HCT116 (cell line): ENCODE data around the gene SPOCK3. TPM values are rescaled to one million over a fixed set of nuclear protein-coding genes. Genes with fewer than 3 reads are reported as not detected.

Source experiments
- ATAC-seq: fragments of 200-7000 bp; cut with Tn5 transposase; 2 replicates; pipeline ENCODE4 v1.9.1; 2020; ENCODE audit warnings: mild to moderate bottlenecking, moderate library complexity
- BruUV-seq: library from RNA; stranded (reverse); fragments of 400-500 nt; replicated peaks from 2 replicates; lab custom pipeline; 2021; lab: Mats Ljungman, UMichigan
- CTCF ChIA-PET: fragments of 300-600 bp; sonication (Branson Sonifier 250); formaldehyde crosslinking; loops from one replicate; lab custom pipeline; 2021; ENCODE audit warnings: antibody characterized with exemption; lab: Charles Lee
- POLR2A ChIA-PET: fragments of 300-600, 350-600 bp; sonication (Branson Sonifier 250); formaldehyde crosslinking; loops from one replicate; lab custom pipeline; 2021; ENCODE audit warnings: antibody characterized with exemption; lab: Charles Lee
- RAD21 ChIA-PET, 2 experiments: fragments of 300-600 bp; sonication (Branson Sonifier 250); formaldehyde crosslinking; loops; one replicate each; lab custom pipeline; 2023; ENCODE audit warnings: low total read pairs in 2 of 2; ENCODE audit not compliant: uncharacterized antibody in 2 of 2, unreplicated experiment in 2 of 2, low non-redundant PET in 1 of 2; lab: Charles Lee
- DNase-seq: peaks from one replicate; pipeline ENCODE4 v3.0.0-alpha.2; 2010; ENCODE audit warnings: low read depth, low spot score
- H2AFZ ChIP-seq: fragments of 200-600 bp; shearing (Covaris generic), sonication (generic); 2 replicates; pipeline ENCODE4 v1.6.1; 2017; ENCODE audit warnings: low read depth, mixed run types, mixed read lengths, antibody characterized with exemption, low read length; ENCODE audit not compliant: poor library complexity, severe bottlenecking
- H3K27ac ChIP-seq: 2 replicates; pipeline ENCODE4 v1.5.1; 2012; ENCODE audit warnings: low read depth, low read length
- H3K27me3 ChIP-seq: fragments of 200-600 bp; sonication (generic); 2 replicates; pipeline ENCODE4 v1.6.1; 2016; ENCODE audit warnings: mixed run types, low read length, mixed read lengths; ENCODE audit not compliant: insufficient read depth
- H3K36me3 ChIP-seq, 2 experiments: fragments of 200-500 bp in 1 of 2; fragments of 200-600 bp in 1 of 2; sonication (Bioruptor generic) in 1 of 2; sonication (generic) in 1 of 2; 2 replicates each; pipeline versions ENCODE4 v1.5.1 to v1.6.1; 2014 to 2016; ENCODE audit warnings: low read length in 2 of 2, inconsistent platforms in 1 of 2, mixed read lengths in 1 of 2, mixed run types in 1 of 2; ENCODE audit not compliant: insufficient read depth in 2 of 2, control insufficient read depth in 1 of 2
- H3K4me1 ChIP-seq, 2 experiments: fragments of 200-600 bp in 1 of 2; sonication (generic) in 1 of 2; 2 replicates each; pipeline versions ENCODE4 v1.5.1 to v1.6.1; 2012 to 2017; ENCODE audit warnings: low read length in 2 of 2, inconsistent platforms in 1 of 2, mild to moderate bottlenecking in 1 of 2, mixed read lengths in 1 of 2, mixed run types in 1 of 2, moderate library complexity in 1 of 2; ENCODE audit not compliant: insufficient read depth in 2 of 2, control insufficient read depth in 1 of 2
- H3K4me2 ChIP-seq: fragments of 200-600 bp; sonication (generic); 2 replicates; pipeline ENCODE4 v1.6.1; 2017; ENCODE audit warnings: mixed run types, low read length, mixed read lengths
- H3K4me3 ChIP-seq, 2 experiments: fragments of 200-600 bp in 1 of 2; sonication (generic) in 1 of 2; replicated peaks in 1 of 2; 2 replicates each; pipeline ENCODE4 v1.5.1; 2011 to 2016; ENCODE audit warnings: low read length in 2 of 2, control low read depth in 1 of 2, low read depth in 1 of 2, mild to moderate bottlenecking in 1 of 2, mixed read lengths in 1 of 2, mixed run types in 1 of 2
- H3K79me2 ChIP-seq: fragments of 200-600 bp; sonication (generic); 2 replicates; pipeline ENCODE4 v1.6.1; 2017; ENCODE audit warnings: mild to moderate bottlenecking, mixed run types, low read length, moderate library complexity, mixed read lengths; ENCODE audit not compliant: insufficient read depth
- H3K9ac ChIP-seq: fragments of 200-600 bp; sonication (generic); 2 replicates; pipeline ENCODE4 v1.6.1; 2016; ENCODE audit warnings: low read length, mixed read lengths
- H3K9me2 ChIP-seq: fragments of 200-600 bp; sonication (generic), shearing (Covaris generic); 2 replicates; pipeline ENCODE4 v1.6.1; 2017; ENCODE audit warnings: mixed run types, mild to moderate bottlenecking, moderate library complexity; ENCODE audit not compliant: insufficient read depth
- H3K9me3 ChIP-seq, 2 experiments: fragments of 200-500 bp in 1 of 2; fragments of 200-600 bp in 1 of 2; sonication (Bioruptor generic) in 1 of 2; sonication (generic) in 1 of 2; 2 replicates each; pipeline ENCODE4 v1.6.1; 2014 to 2017; ENCODE audit warnings: low read length in 2 of 2, mixed read lengths in 2 of 2, inconsistent platforms in 1 of 2, low read depth in 1 of 2, mild to moderate bottlenecking in 1 of 2, mixed run types in 1 of 2, moderate library complexity in 1 of 2; ENCODE audit not compliant: control insufficient read depth in 1 of 2, insufficient read depth in 1 of 2
- H4K20me1 ChIP-seq: fragments of 200-600 bp; sonication (generic), shearing (Covaris generic); 2 replicates; pipeline ENCODE4 v1.6.1; 2017; ENCODE audit warnings: mixed run types, mild to moderate bottlenecking, moderate library complexity; ENCODE audit not compliant: insufficient read depth
- ATF3 ChIP-seq: IDR thresholded peaks from 2 replicates; pipeline ENCODE4 v1.6.1; 2012
- CTCF ChIP-seq, 3 experiments: fragments of 200-600 bp in 1 of 3; sonication (generic) in 1 of 3; IDR thresholded peaks in 2 of 3; conservative IDR thresholded peaks in 1 of 3; 2 replicates each; pipeline ENCODE4 v1.5.1; 2012 to 2017; ENCODE audit warnings: low read depth in 2 of 3, low read length in 2 of 3, antibody characterized with exemption in 1 of 3, borderline replicate concordance in 1 of 3, control low read depth in 1 of 3, mild to moderate bottlenecking in 1 of 3, mixed read lengths in 1 of 3, mixed run types in 1 of 3, moderate library complexity in 1 of 3; ENCODE audit not compliant: insufficient read depth in 1 of 3
- ELF1 ChIP-seq: IDR thresholded peaks from 2 replicates; pipeline ENCODE4 v1.6.1; 2012; ENCODE audit warnings: low read depth, borderline replicate concordance
- EZH2 ChIP-seq: fragments of 200-600 bp; sonication (generic); IDR thresholded peaks from 2 replicates; pipeline ENCODE4 v1.6.1; 2017; ENCODE audit warnings: antibody characterized with exemption, mixed run types
- FOSL1 ChIP-seq: IDR thresholded peaks from 2 replicates; pipeline ENCODE4 v1.6.1; 2012; ENCODE audit warnings: low read depth
- JUND ChIP-seq: IDR thresholded peaks from 2 replicates; pipeline ENCODE4 v1.6.1; 2012
- MAX ChIP-seq: IDR thresholded peaks from 2 replicates; pipeline ENCODE4 v1.6.1; 2012
- POLR2A ChIP-seq: IDR thresholded peaks from 2 replicates; pipeline ENCODE4 v1.7.0; 2011; ENCODE audit warnings: borderline replicate concordance; ENCODE audit not compliant: insufficient read depth, insufficient read length; ENCODE audit errors: extremely low read depth
- REST ChIP-seq: IDR thresholded peaks from 2 replicates; pipeline ENCODE4 v1.6.1; 2012; ENCODE audit warnings: low read depth
- SIN3A ChIP-seq: IDR thresholded peaks from 2 replicates; pipeline ENCODE4 v1.6.1; 2012; ENCODE audit warnings: low read depth
- SP1 ChIP-seq: IDR thresholded peaks from 2 replicates; pipeline ENCODE4 v1.6.1; 2012; ENCODE audit warnings: low read depth
- SRF ChIP-seq: IDR thresholded peaks from 2 replicates; pipeline ENCODE4 v1.6.1; 2012; ENCODE audit warnings: low read depth
- YY1 ChIP-seq: IDR thresholded peaks from 2 replicates; pipeline ENCODE4 v1.6.1; 2011; ENCODE audit warnings: low read length, low read depth, moderate library complexity, mild to moderate bottlenecking; ENCODE audit not compliant: insufficient replicate concordance; ENCODE audit errors: extremely low read depth
- ZBTB33 ChIP-seq: IDR thresholded peaks from 2 replicates; pipeline ENCODE4 v1.6.1; 2011; ENCODE audit warnings: mild to moderate bottlenecking, low read length, moderate library complexity; ENCODE audit not compliant: insufficient replicate concordance; ENCODE audit errors: extremely low read depth
- ZNF274 ChIP-seq: fragments of 200-500 bp; sonication (Bioruptor generic); IDR thresholded peaks from 2 replicates; pipeline ENCODE4 v1.6.1; 2014; ENCODE audit warnings: mild to moderate bottlenecking, low read depth, low read length, inconsistent platforms
- intact Hi-C: fragments of 100-400 bp; cut with micrococcal nuclease; formaldehyde crosslinking; loops from 2 replicates; pipeline ENCODE4 v1.10.0; 2022
- total RNA-seq: library from RNA; stranded (reverse); gene quantifications from one replicate; pipeline ENCODE4 v1.2.1, GENCODE V29; 2021; ENCODE audit not compliant: unreplicated experiment

SPOCK3 gene
- total RNA-seq, 1 experiment from 2014 or later: 1.7 TPM

- no peak for TF ChIP-seq EZH2
- TF ChIP-seq SP1: no peak
- TF ChIP-seq ZBTB33: no peak
- no peak for TF ChIP-seq ATF3
- no peak for TF ChIP-seq ZNF274
- TF ChIP-seq JUND: no peak
- no peak for TF ChIP-seq YY1
- no peak for TF ChIP-seq POLR2A
- TF ChIP-seq REST: no peak
- TF ChIP-seq SIN3A: no peak
- no peak for TF ChIP-seq SRF
- no peak for TF ChIP-seq CTCF (IDR thresholded peaks at IDR 0.05 in 2 of 3, conservative IDR thresholded peaks at IDR 0.05 in 1 of 3; ENCODE audit: borderline replicate concordance in 1 of 3, insufficient read depth in 1 of 3, low read depth in 2 of 3, low read length in 2 of 3)
- no peak for TF ChIP-seq MAX
- TF ChIP-seq FOSL1: no peak
- TF ChIP-seq ELF1: no peak
- POLR2A ChIA-PET: no interaction called here
- CTCF ChIA-PET: no interaction called here
- H3K9ac ChIP-seq: no peak overlapping the region
- H3K4me3 ChIP-seq: no peak overlapping the region
- DNase-seq (no peak), ATAC-seq (no peak)
- no peaks in the 10 kb centered on the region for H3K79me2 ChIP-seq
- H3K27me3 ChIP-seq: no peaks in the 10 kb centered on the region
- no peaks in the 10 kb centered on the region for H3K9me2 ChIP-seq
- H3K36me3 ChIP-seq: no peaks in the 10 kb centered on the region
- RAD21 ChIA-PET: no interaction called here
- no peak overlapping the region for H2AFZ ChIP-seq
- no peaks in the 10 kb centered on the region for H3K9me3 ChIP-seq
- intact Hi-C loops: no loop called here
- no peaks in the 10 kb centered on the region for H4K20me1 ChIP-seq
- no peak overlapping the region for H3K4me2 ChIP-seq
- H3K27ac ChIP-seq: no peak overlapping the region
- H3K4me1 ChIP-seq: no peaks in the 10 kb centered on the region
- no TSS peak for BruUV-seq
Observed at GRCh38 chr4:167282171-167282864, 48.0 kb upstream of the SPOCK3 start.
